SHP77 (cell line): ENCODE measurements around the gene NELFB.
"Not testable (repeated sequence)": the region's sequence is repeated elsewhere in the genome, so short reads cannot be mapped to it uniquely, and the experiment has no call there.

Experiments
- DNase-seq, 2 experiments: peaks; one replicate each; lab custom pipeline; 2025; lab: John Stamatoyannopoulos, UW

NELFB gene

DNA sequence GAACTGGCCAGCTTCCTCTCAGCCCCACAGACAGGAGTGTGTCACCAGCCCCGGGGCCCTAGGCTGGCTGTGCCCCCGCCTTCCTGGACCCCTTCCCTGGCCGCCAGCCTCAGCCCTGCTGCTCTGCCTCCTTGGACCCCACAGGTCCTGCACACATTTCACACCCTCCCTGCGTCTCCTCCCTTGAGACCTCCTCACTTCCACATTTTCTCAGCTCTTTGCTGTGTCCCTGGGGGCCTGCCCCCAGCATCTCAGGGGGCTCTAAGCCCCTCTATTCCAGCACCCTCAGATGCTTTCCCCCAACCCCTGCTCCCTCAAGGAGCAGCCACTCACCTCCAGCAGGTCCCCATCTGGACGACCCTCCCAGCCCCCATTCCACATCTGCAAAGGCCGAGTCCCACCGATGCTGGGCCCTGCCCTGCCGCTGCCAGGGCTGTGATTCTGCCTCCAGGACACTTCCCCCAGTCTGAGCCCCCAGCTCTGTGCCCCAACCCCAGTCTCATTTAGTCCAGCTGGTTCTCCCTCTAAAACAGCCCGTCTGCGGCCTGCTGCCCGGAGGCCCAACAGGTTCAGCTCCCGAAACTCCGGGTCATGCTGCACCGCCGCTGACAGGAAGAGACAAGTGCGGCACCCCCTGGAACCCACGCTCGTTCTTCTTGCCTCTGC is 20.2 kb upstream of the NELFB start:
- DNase-seq, result no peak

- no peak for DNase-seq
These were observed 19.5 kb upstream of the NELFB start for GRCh38 chr9:137235424-137236237.

- peak; percentile 74 to 84 for DNase-seq
These were observed 18.7 kb upstream of the NELFB start for GRCh38 chr9:137236238-137236935.

DNA sequence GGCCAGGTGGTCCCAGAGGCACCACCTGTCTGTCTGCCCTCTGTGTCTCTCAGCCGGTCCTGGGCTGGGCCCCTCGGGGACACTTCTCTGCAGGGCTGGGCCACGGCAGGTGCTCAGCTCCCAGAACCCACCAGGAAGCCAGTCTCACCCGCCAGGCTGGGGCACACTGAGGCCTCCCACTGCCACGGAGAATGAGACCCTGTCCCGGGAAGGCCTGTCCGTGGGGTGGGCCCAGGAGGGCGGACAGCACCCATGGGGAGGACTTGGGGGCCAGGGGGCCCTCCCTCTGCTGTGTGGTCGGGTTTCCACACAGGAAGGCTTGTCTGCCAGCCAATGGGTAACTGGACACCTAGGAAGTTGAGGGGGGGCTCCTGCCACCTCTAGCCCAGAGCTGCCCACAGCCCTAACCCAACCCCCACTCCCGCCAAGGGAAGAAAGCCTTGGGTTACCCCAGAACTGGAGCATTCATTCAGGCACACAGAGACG is 18.1 kb upstream of the NELFB start:
- DNase-seq, result no peak

- DNase-seq, result peak; percentile 87 to 88
These were observed 17.1 kb upstream of the NELFB start for GRCh38 chr9:137237759-137238726.

- DNase-seq, result not testable (repeated sequence)
These were observed 15.5 kb upstream of the NELFB start for GRCh38 chr9:137239541-137240200.

DNA sequence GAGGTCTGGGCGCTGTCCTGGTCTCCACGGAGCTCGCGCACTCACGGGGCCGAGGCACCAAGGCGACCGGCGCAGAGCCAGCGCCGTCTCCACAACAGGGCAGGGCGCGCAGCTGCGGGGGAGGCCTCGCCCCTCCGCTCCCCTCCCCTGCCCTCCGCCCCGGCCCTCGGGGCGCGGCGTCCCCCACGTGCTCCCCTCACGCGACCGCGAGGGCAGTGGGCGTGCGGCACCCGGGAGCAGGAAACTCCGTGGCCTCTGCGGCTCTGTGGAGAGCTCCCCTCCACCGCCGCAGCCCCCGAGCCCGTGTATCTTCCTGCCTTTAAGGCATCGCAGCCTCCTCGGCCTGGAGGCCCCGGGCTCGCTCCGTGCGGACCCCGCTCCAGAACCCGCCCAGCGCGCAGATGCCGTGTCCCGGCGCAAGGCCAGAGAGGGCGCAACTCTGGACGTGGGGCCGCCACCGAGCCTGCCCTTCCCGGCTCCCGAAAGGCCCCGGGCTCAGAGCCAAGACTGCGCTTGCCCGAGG is 14.7 kb upstream of the NELFB start:
- peak in 1 of 2 experiments; percentile 65 for DNase-seq

DNA sequence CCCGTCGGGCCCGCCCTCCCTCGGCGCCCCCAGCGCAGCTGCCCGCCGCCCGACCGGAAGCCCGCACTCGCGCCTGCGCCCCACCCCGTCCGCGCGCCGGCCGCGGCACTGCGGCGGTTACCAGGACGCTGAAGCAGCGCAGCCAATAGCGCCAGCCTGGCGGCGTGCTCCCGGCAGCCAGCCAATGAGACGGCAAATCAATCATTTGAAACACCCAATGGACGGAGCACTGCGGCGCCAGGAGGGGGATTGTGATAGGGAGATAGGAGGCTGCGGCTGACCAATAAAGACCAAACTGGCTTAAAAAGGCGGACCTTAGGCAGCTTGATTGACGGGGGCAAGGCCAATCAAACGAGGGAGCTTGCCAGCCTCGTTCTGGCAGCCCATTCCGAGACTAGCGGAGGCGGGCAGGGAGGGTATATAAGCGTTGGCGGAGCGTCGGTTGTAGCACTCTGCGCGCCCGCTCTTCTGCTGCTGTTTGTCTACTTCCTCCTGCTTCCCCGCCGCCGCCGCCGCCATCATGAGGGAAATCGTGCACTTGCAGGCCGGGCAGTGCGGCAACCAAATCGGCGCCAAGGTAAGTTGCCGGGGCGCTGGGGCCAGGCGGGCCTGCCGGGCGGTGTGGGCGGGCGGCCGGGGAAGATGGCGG is 14.2 kb upstream of the NELFB start, which contains the start of gene TUBB4B:
Gene TUBB4B (plus strand): TSS at position 447 of the 649 bp plus-strand sequence. CDS start 74 bp downstream, at position 521.
- DNase-seq, result peak; percentile 99 to 100

- DNase-seq, result no peak
These were observed 13.4 kb upstream of the NELFB start for GRCh38 chr9:137241490-137242268.

- no peak for DNase-seq
These were observed 12.6 kb upstream of the NELFB start for GRCh38 chr9:137242269-137243203.

DNA sequence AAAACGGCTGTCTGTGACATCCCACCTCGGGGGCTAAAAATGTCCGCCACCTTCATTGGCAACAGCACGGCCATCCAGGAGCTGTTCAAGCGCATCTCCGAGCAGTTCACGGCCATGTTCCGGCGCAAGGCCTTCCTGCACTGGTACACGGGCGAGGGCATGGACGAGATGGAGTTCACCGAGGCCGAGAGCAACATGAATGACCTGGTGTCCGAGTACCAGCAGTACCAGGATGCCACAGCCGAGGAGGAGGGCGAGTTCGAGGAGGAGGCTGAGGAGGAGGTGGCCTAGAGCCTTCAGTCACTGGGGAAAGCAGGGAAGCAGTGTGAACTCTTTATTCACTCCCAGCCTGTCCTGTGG is 11.9 kb upstream of the NELFB start:
- not testable (repeated sequence) for DNase-seq

DNA sequence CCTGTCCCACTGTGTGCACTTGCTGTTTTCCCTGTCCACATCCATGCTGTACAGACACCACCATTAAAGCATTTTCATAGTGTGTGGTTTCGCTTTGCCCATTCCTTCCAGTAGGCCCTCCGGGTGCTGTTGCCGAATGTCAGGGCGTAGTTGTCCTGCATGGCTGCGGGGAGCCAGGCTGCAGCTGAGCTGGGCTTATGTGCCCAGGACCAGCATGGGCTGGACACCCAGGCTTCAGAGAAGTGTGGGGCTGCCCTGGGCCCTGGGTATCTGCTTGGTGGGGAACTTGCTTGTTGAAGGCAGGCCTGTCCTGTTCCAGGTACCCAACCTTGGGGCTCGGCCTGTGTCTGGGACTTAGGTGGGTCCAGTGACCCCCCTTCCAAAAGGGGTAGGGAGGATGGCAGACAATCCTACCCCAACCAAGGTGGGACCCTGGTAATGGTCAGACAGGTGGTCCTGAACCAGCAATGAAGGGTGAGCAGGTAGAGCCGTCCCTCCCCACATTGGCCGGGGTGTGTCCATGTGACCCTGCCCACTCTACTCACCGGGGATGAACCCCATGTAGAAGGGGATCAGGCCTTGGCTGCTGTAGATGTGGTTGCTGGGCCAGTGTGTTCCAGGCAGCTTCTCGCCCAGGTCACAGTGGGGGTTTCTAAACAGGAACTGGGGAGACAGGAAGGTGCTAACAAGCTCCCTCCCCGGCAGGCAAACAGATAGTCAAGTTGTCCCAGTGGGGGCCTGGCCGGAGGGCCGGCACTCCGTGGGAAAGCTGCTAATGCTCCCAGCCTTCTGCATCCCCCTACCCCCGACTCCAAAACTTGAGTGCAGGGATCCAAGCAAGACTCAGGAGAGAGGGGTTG is 11.3 kb upstream of the NELFB start:
- no peak for DNase-seq

GRCh38 chr9:137244486-137245449 is 10.4 kb upstream of the NELFB start:
- no peak for DNase-seq

DNA sequence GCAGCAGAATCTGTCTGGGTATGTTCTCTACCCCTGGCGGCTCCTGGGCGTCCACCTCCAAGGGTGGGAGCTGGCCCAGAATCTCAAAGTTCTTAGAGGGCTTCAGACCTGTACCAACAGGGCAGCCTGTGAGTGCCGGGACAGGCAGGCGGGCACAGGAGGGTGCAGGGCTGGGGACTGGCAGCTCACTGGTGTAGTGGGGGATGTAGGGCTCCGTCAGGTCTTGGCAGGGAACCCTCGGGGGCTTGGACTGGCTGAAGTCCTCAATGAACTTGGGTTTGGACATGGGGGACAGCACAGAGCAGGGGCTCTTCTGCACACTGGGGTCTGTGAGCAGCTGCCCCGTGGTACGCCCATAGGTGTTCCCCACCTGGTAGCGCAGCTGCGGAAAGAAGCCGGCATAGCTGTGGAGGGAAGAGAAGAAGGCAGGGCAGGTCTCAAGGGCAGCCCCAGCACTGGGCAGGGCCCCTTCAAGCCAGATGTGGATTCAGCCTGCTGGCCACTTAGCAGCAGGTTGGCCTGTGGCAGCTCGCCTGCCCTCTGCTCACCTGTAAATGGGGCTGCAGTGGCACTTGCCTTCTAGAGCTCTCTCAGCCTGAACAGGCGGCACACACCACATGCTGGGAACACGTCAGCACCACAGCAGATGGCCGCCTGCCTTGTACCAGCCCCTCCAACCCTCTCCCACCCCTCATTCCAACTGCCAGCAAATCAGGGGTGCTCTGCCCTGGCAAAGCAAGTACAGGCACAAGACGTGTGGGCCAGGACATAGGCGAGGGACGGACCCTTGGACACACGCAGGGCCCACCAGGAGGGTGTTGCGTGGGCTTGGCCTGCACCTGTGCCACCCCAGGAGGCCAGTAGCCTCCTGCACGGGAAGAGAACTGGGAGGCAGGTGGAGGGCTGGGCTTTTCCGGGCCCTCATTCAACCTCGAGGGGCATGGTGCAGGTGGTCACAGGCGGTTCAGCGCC is 9.4 kb upstream of the NELFB start:
- no peak for DNase-seq
